ENCODE data around the gene ACP7.
"Not testable (repeated sequence)": the region's sequence is repeated elsewhere in the genome, so short reads cannot be mapped to it uniquely, and the experiment has no call there.

The ACP7 gene

GRCh38 chr19:39133431-39134270, 49.5 kb downstream of the ACP7 start:
- no peak for DNase-seq

GRCh38 chr19:39135701-39136100, 51.5 kb downstream of the ACP7 start:
- no peak for DNase-seq

GRCh38 chr19:39136225-39136940, 52.2 kb downstream of the ACP7 start:
- no peak for DNase-seq

- no peak for DNase-seq
These were observed 53.0 kb downstream of the ACP7 start for GRCh38 chr19:39137131-39137530.

GRCh38 chr19:39138221-39139211, 54.3 kb downstream of the ACP7 start:
- DNase-seq, result no peak

- DNase-seq, result no peak
These were observed 55.2 kb downstream of the ACP7 start for GRCh38 chr19:39139305-39139874.

GRCh38 chr19:39139971-39140453, 55.8 kb downstream of the ACP7 start:
- no peak for DNase-seq

GRCh38 chr19:39140594-39140993, 56.4 kb downstream of the ACP7 start:
- no peak for DNase-seq

GRCh38 chr19:39141929-39142328, 57.8 kb downstream of the ACP7 start:
- no peak for DNase-seq

- DNase-seq, result no peak
These were observed 58.5 kb downstream of the ACP7 start for GRCh38 chr19:39142630-39143029.

GRCh38 chr19:39143757-39144289, 59.7 kb downstream of the ACP7 start:
- not testable (repeated sequence) for DNase-seq

- DNase-seq, result no peak
These were observed 60.3 kb downstream of the ACP7 start for GRCh38 chr19:39144290-39145071.

GRCh38 chr19:39145180-39145953, 61.2 kb downstream of the ACP7 start:
- no peak for DNase-seq

- no peak for DNase-seq
These were observed 61.9 kb downstream of the ACP7 start for GRCh38 chr19:39146091-39146490.

- DNase-seq, result no peak
These were observed 62.7 kb downstream of the ACP7 start for GRCh38 chr19:39146686-39147450.

- no peak for DNase-seq
These were observed 63.3 kb downstream of the ACP7 start for GRCh38 chr19:39147480-39147879.

- DNase-seq, result no peak
These were observed 64.9 kb downstream of the ACP7 start for GRCh38 chr19:39148939-39149529.

- DNase-seq, result no peak
These were observed 66.1 kb downstream of the ACP7 start for GRCh38 chr19:39150235-39150634.

All from EL (cell line).